GM12801 (cell line): ENCODE data around the gene HIPK2.

Source experiments
- TF ChIP-seq, protein P1 (sequence below): IDR thresholded peaks from one replicate; pipeline ENCODE4 v1.5.1; 2011; ENCODE audit warnings: control low read depth; ENCODE audit not compliant: insufficient read length; ENCODE audit errors: extremely low read depth

HIPK2 gene

DNA sequence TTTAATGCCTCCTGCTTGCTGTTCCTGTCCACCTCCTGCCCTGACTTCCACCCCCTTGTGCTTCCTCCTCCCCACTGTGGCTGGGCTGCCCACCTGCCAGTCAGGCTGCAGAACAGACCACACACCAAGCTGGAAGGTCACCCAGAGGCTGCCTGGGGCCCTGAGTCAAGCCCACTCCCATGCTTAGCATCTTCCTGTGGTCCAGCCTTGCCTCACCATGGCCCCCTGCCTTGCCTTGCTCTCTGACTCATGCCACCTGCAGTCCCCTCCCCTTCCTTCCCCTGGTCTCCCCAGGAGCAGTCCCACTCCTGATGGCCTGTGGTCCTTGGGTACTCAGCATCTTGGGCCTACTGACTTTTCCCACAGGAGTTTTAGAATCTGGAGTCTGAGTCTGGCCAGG is 252.0 kb downstream of the HIPK2 start:
- TF ChIP-seq, protein P1, sequence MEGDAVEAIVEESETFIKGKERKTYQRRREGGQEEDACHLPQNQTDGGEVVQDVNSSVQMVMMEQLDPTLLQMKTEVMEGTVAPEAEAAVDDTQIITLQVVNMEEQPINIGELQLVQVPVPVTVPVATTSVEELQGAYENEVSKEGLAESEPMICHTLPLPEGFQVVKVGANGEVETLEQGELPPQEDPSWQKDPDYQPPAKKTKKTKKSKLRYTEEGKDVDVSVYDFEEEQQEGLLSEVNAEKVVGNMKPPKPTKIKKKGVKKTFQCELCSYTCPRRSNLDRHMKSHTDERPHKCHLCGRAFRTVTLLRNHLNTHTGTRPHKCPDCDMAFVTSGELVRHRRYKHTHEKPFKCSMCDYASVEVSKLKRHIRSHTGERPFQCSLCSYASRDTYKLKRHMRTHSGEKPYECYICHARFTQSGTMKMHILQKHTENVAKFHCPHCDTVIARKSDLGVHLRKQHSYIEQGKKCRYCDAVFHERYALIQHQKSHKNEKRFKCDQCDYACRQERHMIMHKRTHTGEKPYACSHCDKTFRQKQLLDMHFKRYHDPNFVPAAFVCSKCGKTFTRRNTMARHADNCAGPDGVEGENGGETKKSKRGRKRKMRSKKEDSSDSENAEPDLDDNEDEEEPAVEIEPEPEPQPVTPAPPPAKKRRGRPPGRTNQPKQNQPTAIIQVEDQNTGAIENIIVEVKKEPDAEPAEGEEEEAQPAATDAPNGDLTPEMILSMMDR = no peak

GRCh38 chr7:139525239-139525638 is 252.6 kb downstream of the HIPK2 start:
- TF ChIP-seq, protein P1 = no peak

- TF ChIP-seq, protein P1 = no peak
These were observed 253.6 kb downstream of the HIPK2 start for GRCh38 chr7:139523968-139524815.

- TF ChIP-seq, protein P1 = no peak
These were observed 254.4 kb downstream of the HIPK2 start, which contains the start of gene CLEC2L for GRCh38 chr7:139523199-139523941. Gene CLEC2L, plus strand, starts transcription at chr7:139523685. Its CDS starts 243 bp downstream, at chr7:139523928.

DNA sequence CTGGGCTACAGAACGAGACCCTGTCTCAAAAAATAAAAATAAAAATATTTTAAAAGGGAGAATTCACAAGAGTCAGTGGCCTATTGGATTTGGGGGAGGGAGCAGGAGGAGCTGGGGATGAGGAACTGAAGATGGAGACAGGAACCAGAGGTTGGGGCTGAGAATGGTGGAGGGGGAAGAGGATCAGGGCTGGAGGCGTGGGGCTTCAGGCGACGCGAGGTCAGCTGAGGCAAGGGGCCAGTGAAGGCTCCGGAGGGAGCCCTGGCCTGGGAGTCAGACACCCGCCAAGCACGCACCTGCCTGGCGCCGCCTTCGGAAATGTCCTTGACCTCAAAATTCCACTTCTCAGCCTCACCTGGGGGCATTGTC is 255.0 kb downstream of the HIPK2 start:
- TF ChIP-seq, protein P1 = no peak

GRCh38 chr7:139521439-139521838 is 256.4 kb downstream of the HIPK2 start:
- TF ChIP-seq, protein P1 = no peak

GRCh38 chr7:139515266-139515665 is 262.5 kb downstream of the HIPK2 start:
- TF ChIP-seq, protein P1 = no peak
